ENCODE results near the gene CFAP46. TPM values are rescaled to one million over a fixed set of nuclear protein-coding genes. Genes with fewer than 3 reads are reported as not detected.

The CFAP46 gene
- total and polyA plus RNA-seq, 2 of the 4 experiments (the other 2 are of a cell fraction), result 1.3 to 1.8 TPM

GRCh38 chr10:132927824-132928223 is 14.5 kb downstream of the CFAP46 start:
- Histone ChIP-seq H3K27ac (ENCODE audit: insufficient read depth, low read length) (no peak overlapping the region), H2AK9ac (replicated peaks; ENCODE audit: low read depth, low read length, poor library complexity) (no peak overlapping the region), H3K56ac (ENCODE audit: extremely low read depth, insufficient read depth, low read length) (no peak overlapping the region), H3K4ac (ENCODE audit: low read depth, low read length) (no peak overlapping the region), H3K79me1 (ENCODE audit: low read depth in 1 of 2, low read length in 2 of 2) (no peaks in the 10 kb centered on the region), H3K4me3 (ENCODE audit: insufficient read depth, low read depth, low read length) (no peak overlapping the region), H3K23ac (ENCODE audit: low read depth, low read length) (no peak overlapping the region), H2BK5ac (ENCODE audit: low read depth, low read length, poor library complexity, severe bottlenecking) (no peak overlapping the region), H2BK20ac (ENCODE audit: low read depth, low read length) (no peak overlapping the region), H3K4me1 (ENCODE audit: control insufficient read depth, insufficient read depth, low read length) (no peaks in the 10 kb centered on the region), H2AK5ac (ENCODE audit: low read depth, low read length) (no peak overlapping the region), H4K91ac (ENCODE audit: insufficient read depth, low read depth, low read length) (no peak overlapping the region), H3K9me1 (ENCODE audit: insufficient read depth, low read length) (no peaks in the 10 kb centered on the region), H4K5ac (ENCODE audit: low read depth, low read length) (no peak overlapping the region), H2BK120ac (ENCODE audit: low read depth, low read length) (no peak overlapping the region), H3K14ac (replicated peaks; ENCODE audit: low read depth, low read length) (no peak overlapping the region), H2AFZ (replicated peaks; ENCODE audit: low read length, poor library complexity) (no peak overlapping the region), H3K4me2 (ENCODE audit: low read depth, low read length) (no peak overlapping the region), H3K9ac (ENCODE audit: low read depth, low read length) (no peak overlapping the region), H2BK15ac (ENCODE audit: low read depth, low read length) (no peak overlapping the region), H3K9me3 (ENCODE audit: control insufficient read depth, insufficient read depth, low read length) (no peaks in the 10 kb centered on the region), H3K36me3 (ENCODE audit: control insufficient read depth, insufficient read depth, low read length) (no peaks in the 10 kb centered on the region), H4K20me1 (ENCODE audit: insufficient read depth, low read length) (no peaks in the 10 kb centered on the region), H3K27me3 (ENCODE audit: control insufficient read depth, insufficient read depth, low read length) (no peaks in the 10 kb centered on the region), H3K18ac (ENCODE audit: low read depth, low read length) (no peak overlapping the region), H4K8ac (ENCODE audit: low read depth in 2 of 2, low read length in 2 of 2) (no peak overlapping the region)
- ChIA-PET CTCF (no interaction called here), POLR2A (ENCODE audit: unreplicated experiment) (no interaction called here)
- in situ Hi-C loops (cut with MboI; ENCODE audit: low sequenced_read_pairs) (no loop called here), intact Hi-C loops (cut with micrococcal nuclease) (no loop called here), dilution Hi-C loops (cut with HindIII; ENCODE audit: low sequenced_read_pairs, unreplicated experiment) (no loop called here)
- no peak for DNase-seq
- TF ChIP-seq RCOR1 (IDR thresholded peaks at IDR 0.05; ENCODE audit: insufficient replicate concordance, low read length), result no peak
- TF ChIP-seq MXI1 (IDR thresholded peaks at IDR 0.05; ENCODE audit: borderline replicate concordance, low read depth, low read length), result no peak
- no peak for TF ChIP-seq RAD21 (IDR thresholded peaks at IDR 0.05; ENCODE audit: low read length)
- TF ChIP-seq CHD1 (IDR thresholded peaks at IDR 0.05; ENCODE audit: low read depth, low read length), result no peak
- no peak for TF ChIP-seq RFX5 (IDR thresholded peaks at IDR 0.05; ENCODE audit: low read depth, low read length)
- no peak for TF ChIP-seq CEBPB (IDR thresholded peaks at IDR 0.05; ENCODE audit: low read depth, low read length)
- TF ChIP-seq FOS (IDR thresholded peaks at IDR 0.05; ENCODE audit: low read depth, low read length), result no peak
- no peak for TF ChIP-seq USF2 (IDR thresholded peaks at IDR 0.05; ENCODE audit: low read depth, low read length)
- TF ChIP-seq BHLHE40 (IDR thresholded peaks at IDR 0.05; ENCODE audit: low read depth, low read length), result no peak
- no peak for TF ChIP-seq CTCF (conservative IDR thresholded peaks at IDR 0.05; ENCODE audit: low read depth, low read length)
- TF ChIP-seq NFE2L2 (IDR thresholded peaks at IDR 0.05; ENCODE audit: low read depth, low read length), result no peak
- TF ChIP-seq SMC3 (IDR thresholded peaks at IDR 0.05; ENCODE audit: low read depth, low read length), result no peak
- WGBS, 2 experiments (ENCODE audit: extremely low coverage in 2 of 2, insufficient read length in 1 of 2), result 63% methylated on average over 2 of the region's 11 CpGs; no CpG with 5 or more reads in 1 of the 2 experiments
- ATAC-seq (ENCODE audit: low read depth), result no peak
- BruUV-seq (replicated peaks), result no TSS peak
